Spleen (tissue), 7 donors: ENCODE measurements around the gene SPATS2L.
"Not testable (repeated sequence)": the region's sequence is repeated elsewhere in the genome, so short reads cannot be mapped to it uniquely, and the experiment has no call there.

Experiments
- CTCF ChIP-seq, 11 experiments: fragments of 200-600 bp in 7 of 11; fragments of 450-650 bp in 4 of 11; sonication (generic) in 4 of 11; IDR thresholded peaks in 8 of 11; conservative IDR thresholded peaks in 3 of 11; 1 replicate in 7 of 11; 2 replicates in 4 of 11; pipeline versions ENCODE4 v1.4.0 to v1.8.0; 2016 to 2021; ENCODE audit warnings: antibody characterized with exemption in 11 of 11, inconsistent platforms in 4 of 11, mild to moderate bottlenecking in 1 of 11
- POLR2A ChIP-seq, 3 donors: fragments of 450-650 bp; IDR thresholded peaks; one replicate each; pipeline ENCODE4 v1.5.1; 2017; ENCODE audit warnings: antibody characterized with exemption in 3 of 3, mild to moderate bottlenecking in 1 of 3
- POLR2AphosphoS5 ChIP-seq, 3 donors: sonication (generic); formaldehyde crosslinking; IDR thresholded peaks; one replicate each; pipeline ENCODE4 v1.5.1; 2017; ENCODE audit warnings: antibody characterized with exemption in 3 of 3
- donor health status: DM: no; HTN: no; CAD: no; lungs with moderate emphysema.
- donor health status: DM: no; HTN: no; CAD: no.
- donor health status: DM: no; HTN: no; CAD: no.

GRCh38 chr2:200344202-200344601 lies 37.7 kb downstream of the SPATS2L start:
- TF ChIP-seq CTCF (IDR thresholded peaks at IDR 0.05 in 8 of 11, conservative IDR thresholded peaks at IDR 0.05 in 3 of 11); POLR2AphosphoS5 (IDR thresholded peaks at IDR 0.05); POLR2A (IDR thresholded peaks at IDR 0.05): not testable (repeated sequence)
